ENCODE measurements around the gene SRSF1.
A peak's percentile ranks its signal among the peaks of the same experiment; 100 is the strongest.

DNA sequence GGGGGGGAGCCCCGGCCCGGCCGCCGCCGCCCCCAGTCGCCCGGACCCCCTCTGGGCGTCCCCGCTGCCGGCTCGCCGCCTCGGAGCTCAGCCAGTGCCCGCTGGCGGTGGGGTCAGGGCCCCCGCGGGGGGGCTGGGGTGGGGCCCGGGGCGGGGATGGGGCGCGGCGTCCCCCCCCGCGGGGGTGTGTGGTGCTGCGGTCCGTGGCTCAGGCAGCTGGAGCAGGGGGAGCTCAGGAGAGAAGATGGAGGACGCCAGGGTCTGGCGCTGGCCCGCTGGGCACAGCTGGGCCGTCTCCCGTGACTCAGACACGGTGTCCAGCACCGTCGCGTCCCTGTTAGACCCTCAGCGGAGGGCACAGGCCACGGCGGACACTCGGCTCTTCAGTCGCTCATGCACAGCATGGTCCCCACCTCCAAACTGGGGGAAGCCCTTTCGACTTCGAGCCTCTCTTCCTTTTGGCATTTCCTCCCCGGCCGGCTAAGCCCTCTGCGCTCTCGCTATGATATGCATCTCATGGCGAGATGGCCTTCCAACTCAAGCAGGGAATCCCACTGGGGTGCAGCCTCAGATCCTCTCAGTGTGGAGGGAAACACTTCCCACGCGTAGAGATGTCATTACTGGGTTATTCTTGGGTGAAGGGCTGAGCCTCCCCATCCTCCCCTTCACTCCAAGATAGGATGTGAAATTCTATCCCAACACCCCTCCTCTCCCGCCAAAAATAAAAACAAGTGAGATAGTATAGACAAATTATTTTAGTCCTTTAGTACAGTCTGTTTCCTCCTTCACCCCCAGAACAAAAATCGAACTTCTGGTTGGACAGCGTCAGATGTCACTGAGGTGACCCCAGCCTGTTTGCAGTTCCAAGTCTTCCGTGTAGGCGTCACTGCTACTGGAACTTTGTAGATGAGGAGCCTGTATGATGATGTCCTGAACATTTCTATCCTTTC is 18.5 kb downstream of the SRSF1 start:
- no peak for TF ChIP-seq CTCF (IDR thresholded peaks at IDR 0.05)
- TF ChIP-seq POLR2AphosphoS5 (IDR thresholded peaks at IDR 0.05), result peak; percentile 49 to 79
- no peak for TF ChIP-seq POLR2A (IDR thresholded peaks at IDR 0.05; ENCODE audit: low read depth)
- TF ChIP-seq EP300 (IDR thresholded peaks at IDR 0.05), result no peak

Measured in esophagus muscularis mucosa (tissue), 4 donors.